ENCODE results near the gene ATXN7L2. TPM values are rescaled to one million over a fixed set of nuclear protein-coding genes. Genes with fewer than 3 reads are reported as not detected.

Gene ATXN7L2
- total RNA-seq, 1 experiment from 2014 or later, result 17.3 TPM

DNA sequence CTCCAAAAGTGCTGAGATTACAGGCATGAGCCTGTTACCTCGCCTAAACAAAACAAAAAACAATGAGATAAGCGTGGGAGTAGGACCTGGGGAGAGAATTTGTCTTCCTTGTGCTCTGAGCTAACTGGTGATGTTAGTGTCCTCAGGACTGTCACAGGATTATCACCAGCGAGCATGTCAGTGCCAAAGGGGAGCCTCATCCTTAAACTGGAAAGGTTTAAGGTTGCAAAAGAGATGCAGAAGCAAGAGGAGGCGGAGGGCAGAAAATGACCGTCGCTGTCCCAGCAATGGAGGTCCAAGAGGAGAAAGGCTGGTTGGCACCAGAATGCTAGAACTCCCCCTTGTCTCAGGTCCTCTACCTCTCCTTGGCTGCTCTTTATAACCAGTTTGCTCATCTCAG lies 13.5 kb upstream of the ATXN7L2 start:
- H3K36me3 Mint-ChIP-seq (ENCODE audit: insufficient read depth in 1 of 3, low read depth in 3 of 3), result no peaks in the 10 kb centered on the region
- WGBS (ENCODE audit: extremely low coverage, insufficient read length, low lambda C conversion rate), result no CpG with 5 or more reads among the region's 6 CpGs
- H2BK20ac ChIP-seq (ENCODE audit: low read depth, low read length, poor library complexity, severe bottlenecking), result no peak overlapping the region

More for the DNA sequence above, 13.5 kb upstream of the ATXN7L2 start:
- H2BK5ac ChIP-seq (ENCODE audit: insufficient read length, low read length), result no peak overlapping the region
- no peaks in the 10 kb centered on the region; the same call in 1 of the 2 replicates for H3K4me1 ChIP-seq (ENCODE audit: insufficient read depth, low read length)
- H3K79me1 ChIP-seq (ENCODE audit: insufficient read depth, low read depth, low read length, poor library complexity, severe bottlenecking), result no peaks in the 10 kb centered on the region
- Mint-ChIP-seq H3K4me3 (no peak overlapping the region), H3K27ac (no peak overlapping the region), H3K27me3 (ENCODE audit: low read depth) (peaks cover 72% of the 10 kb centered on the region), H3K9me3 (peaks cover 0 to 3% of the 10 kb centered on the region in 2 experiments; a peak in 1 of 5 replicates), H3K4me1 (peaks cover 21 to 22% of the 10 kb centered on the region in 2 experiments)
- H3K9me3 ChIP-seq (ENCODE audit: control insufficient read depth, low read depth, low read length), result no peaks in the 10 kb centered on the region
- no peaks in the 10 kb centered on the region for H4K20me1 ChIP-seq (ENCODE audit: control insufficient read depth, insufficient read depth, insufficient read length)
- H3K56ac ChIP-seq (ENCODE audit: insufficient read length, low read depth, low read length), result no peak overlapping the region
- H3K23ac ChIP-seq (ENCODE audit: insufficient read length, low read depth, low read length), result no peak overlapping the region
- peaks cover 15% of the 10 kb centered on the region for H3K23me2 ChIP-seq (ENCODE audit: insufficient read length, low read depth, low read length, poor library complexity, severe bottlenecking)
- H4K5ac ChIP-seq (ENCODE audit: insufficient read length, low read depth, low read length), result no peak overlapping the region
- H2BK120ac ChIP-seq (ENCODE audit: low read depth, low read length, poor library complexity, severe bottlenecking), result no peak overlapping the region
- H2AFZ ChIP-seq (ENCODE audit: low read length), result no peak overlapping the region
- H3K27ac ChIP-seq (ENCODE audit: insufficient read length, low read depth, low read length), result no peak overlapping the region
- no peak overlapping the region for H3K4me2 ChIP-seq (ENCODE audit: insufficient read depth, insufficient read length, low read length)
- no peak overlapping the region for H2BK15ac ChIP-seq (ENCODE audit: low read depth, low read length)
- no peak overlapping the region for H4K8ac ChIP-seq (replicated peaks; ENCODE audit: insufficient read length, low read depth, low read length)
- no peak overlapping the region for H2BK12ac ChIP-seq (ENCODE audit: insufficient read length, low read depth, low read length)
- no peak overlapping the region for H3K9ac ChIP-seq (ENCODE audit: extremely low read depth, insufficient read length, low read length)
- no peak overlapping the region for H3T11ph ChIP-seq (ENCODE audit: low read length)
- H3K27me3 ChIP-seq (ENCODE audit: insufficient read depth, low read length), result peaks cover 10% of the 10 kb centered on the region; the same call in 1 of the 2 replicates
- H3K4ac ChIP-seq (ENCODE audit: low read depth, low read length), result no peak overlapping the region
- H3K14ac ChIP-seq (ENCODE audit: insufficient read depth, low read length), result no peak overlapping the region
- H2AK5ac ChIP-seq (ENCODE audit: insufficient read length, low read length), result no peak overlapping the region
- H3K79me2 ChIP-seq (ENCODE audit: insufficient read depth, low read length), result no peaks in the 10 kb centered on the region
- no peak for DNase-seq
- H4K91ac ChIP-seq (ENCODE audit: insufficient read length, low read depth, low read length), result no peak overlapping the region
- H3K18ac ChIP-seq (ENCODE audit: insufficient read length, low read depth, low read length), result no peak overlapping the region
- TF ChIP-seq, protein P1, sequence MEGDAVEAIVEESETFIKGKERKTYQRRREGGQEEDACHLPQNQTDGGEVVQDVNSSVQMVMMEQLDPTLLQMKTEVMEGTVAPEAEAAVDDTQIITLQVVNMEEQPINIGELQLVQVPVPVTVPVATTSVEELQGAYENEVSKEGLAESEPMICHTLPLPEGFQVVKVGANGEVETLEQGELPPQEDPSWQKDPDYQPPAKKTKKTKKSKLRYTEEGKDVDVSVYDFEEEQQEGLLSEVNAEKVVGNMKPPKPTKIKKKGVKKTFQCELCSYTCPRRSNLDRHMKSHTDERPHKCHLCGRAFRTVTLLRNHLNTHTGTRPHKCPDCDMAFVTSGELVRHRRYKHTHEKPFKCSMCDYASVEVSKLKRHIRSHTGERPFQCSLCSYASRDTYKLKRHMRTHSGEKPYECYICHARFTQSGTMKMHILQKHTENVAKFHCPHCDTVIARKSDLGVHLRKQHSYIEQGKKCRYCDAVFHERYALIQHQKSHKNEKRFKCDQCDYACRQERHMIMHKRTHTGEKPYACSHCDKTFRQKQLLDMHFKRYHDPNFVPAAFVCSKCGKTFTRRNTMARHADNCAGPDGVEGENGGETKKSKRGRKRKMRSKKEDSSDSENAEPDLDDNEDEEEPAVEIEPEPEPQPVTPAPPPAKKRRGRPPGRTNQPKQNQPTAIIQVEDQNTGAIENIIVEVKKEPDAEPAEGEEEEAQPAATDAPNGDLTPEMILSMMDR (conservative IDR thresholded peaks at IDR 0.05), result no peak

Data from H9 (cell line).